Ectodermal cell (in vitro differentiated cells): ENCODE data around the gene BRAF.

Source experiments
- H3K27ac ChIP-seq: 2 replicates; pipeline ENCODE4 v1.7.0; 2013; ENCODE audit warnings: mild to moderate bottlenecking, low read depth, low read length; ENCODE audit not compliant: insufficient read depth, poor library complexity, severe bottlenecking
- H3K27me3 ChIP-seq: 2 replicates; pipeline ENCODE4 v1.7.0; 2013; ENCODE audit warnings: mild to moderate bottlenecking, low read length; ENCODE audit not compliant: insufficient read depth, control insufficient read depth, poor library complexity, severe bottlenecking
- H3K36me3 ChIP-seq: one replicate; pipeline ENCODE4 v1.7.0; 2013; ENCODE audit warnings: low read length; ENCODE audit not compliant: control insufficient read depth, insufficient read depth
- H3K4me1 ChIP-seq: one replicate; pipeline ENCODE4 v1.7.0; 2013; ENCODE audit warnings: low read length; ENCODE audit not compliant: control insufficient read depth, insufficient read depth
- H3K4me3 ChIP-seq: 2 replicates; pipeline ENCODE4 v1.7.0; 2013; ENCODE audit warnings: low read depth, low read length, control low read depth; ENCODE audit not compliant: insufficient read depth
- H3K9me3 ChIP-seq: 2 replicates; pipeline ENCODE4 v1.7.0; 2013; ENCODE audit warnings: mild to moderate bottlenecking, low read length, moderate library complexity; ENCODE audit not compliant: control insufficient read depth
- WGBS, 2 experiments: methylation state at CpG; one replicate each; pipeline ENCODE4 v1.1.7; 2013; ENCODE audit warnings: missing lambda C conversion rate in 2 of 2; 5-methylcytosine and 5-hydroxymethylcytosine counted together

BRAF gene

DNA sequence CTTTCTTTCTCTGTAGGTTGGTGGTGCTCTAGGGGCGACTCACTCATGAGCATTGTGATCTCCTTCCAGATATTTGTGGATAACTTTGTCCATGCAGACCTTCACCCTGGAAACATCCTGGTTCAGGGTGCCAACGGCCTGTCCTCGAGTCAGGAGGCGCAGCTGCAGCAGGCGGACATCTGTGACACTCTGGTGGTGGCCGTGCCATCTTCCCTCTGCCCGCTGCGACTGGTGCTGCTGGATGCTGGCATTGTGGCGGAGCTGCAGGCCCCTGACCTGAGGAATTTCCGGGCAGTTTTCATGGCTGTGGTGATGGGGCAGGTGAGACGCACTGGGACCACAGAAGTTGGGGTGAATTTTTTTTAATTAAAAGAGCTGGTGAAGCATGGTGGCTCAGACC lies 237.8 kb downstream of the BRAF start:
- Histone ChIP-seq H3K9me3 (no peaks in the 10 kb centered on the region), H3K27me3 (no peaks in the 10 kb centered on the region), H3K27ac (no peak overlapping the region), H3K4me1 (peaks cover 11% of the 10 kb centered on the region), H3K36me3 (no peaks in the 10 kb centered on the region), H3K4me3 (no peak overlapping the region)
- 95% methylated on average over 11 of the region's 11 CpGs for WGBS, 2 experiments

DNA sequence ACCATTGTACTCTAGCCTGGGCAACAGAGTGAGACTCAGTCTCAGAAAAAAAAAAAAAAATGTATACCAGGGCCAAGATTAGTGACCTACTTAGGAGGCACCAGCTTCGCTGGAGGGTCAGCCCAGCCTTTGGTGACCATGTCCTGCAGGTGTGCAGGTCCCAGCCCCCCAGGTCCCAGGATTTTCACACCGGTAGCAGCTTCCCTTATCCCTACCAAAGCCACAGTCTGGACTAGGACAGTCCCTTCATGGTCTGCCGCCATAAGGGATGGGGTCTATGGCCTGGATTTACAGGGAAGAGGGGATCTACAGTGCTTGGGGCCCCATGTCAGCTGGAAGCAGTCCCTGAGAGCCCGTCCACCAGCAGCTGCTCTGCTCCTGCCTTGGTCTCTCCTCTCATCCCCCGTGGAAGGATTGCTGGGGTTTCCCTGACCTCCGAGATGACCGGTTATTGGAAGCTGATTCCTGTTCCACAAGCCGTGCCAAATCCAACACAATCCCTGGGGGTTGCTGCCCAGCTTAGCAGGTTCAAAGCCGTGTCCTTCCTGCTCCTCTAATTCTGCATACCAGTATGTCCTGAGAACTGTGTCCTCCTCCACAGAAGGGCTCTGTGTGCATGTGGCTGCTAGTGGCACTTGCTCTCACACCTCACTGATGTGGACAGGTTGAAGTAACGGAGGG lies 239.2 kb downstream of the BRAF start:
- H3K27me3 ChIP-seq: no peaks in the 10 kb centered on the region
- no peak overlapping the region for H3K27ac ChIP-seq
- no peaks in the 10 kb centered on the region for H3K36me3 ChIP-seq
- no peaks in the 10 kb centered on the region for H3K9me3 ChIP-seq
- H3K4me3 ChIP-seq: no peak overlapping the region
- WGBS, 2 experiments: 94% methylated on average over 10 of the region's 10 CpGs
- peaks cover 11% of the 10 kb centered on the region for H3K4me1 ChIP-seq

DNA sequence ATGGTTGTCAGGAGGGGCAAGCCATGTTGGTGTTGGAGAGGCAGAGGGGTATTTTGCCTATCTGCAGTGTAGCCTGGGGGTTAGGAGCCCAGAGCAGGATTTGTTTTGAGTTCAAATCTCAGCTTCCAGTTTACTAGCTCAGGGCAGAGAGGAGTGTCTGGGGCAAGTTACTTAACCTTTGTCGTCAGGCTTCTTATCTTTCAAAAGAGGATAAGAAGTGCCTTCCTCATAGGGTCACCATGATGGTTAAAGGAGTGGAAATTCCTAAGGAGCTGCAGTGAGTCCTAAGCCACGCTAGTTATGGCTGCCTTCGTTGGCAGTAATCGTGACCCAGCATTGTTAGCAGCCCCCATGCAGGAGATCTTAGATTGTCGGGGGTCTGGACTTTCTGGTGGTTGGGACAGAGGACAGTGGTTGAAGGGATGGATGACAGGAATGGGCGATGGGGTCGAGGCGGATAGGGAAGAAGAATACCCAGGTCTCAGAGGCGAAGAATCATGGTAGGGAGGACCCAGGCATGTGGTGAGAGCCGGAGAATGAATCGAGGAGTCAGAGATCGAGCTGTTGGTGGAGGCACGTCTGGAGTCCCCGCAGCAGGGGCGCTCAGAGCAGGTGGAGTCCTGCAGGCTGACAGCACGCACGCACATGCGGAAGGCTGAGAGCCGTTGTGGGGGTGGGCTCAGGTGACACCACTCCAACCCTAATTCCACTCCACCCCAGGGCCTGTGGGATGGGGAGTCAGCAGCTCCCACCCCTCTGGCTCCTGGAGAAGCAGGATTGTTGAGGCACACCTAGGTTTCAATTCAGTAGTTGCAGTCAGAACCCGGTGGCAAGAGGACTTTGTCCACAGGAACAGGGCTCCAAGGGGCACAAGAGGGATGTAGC lies 240.4 kb downstream of the BRAF start:
- Histone ChIP-seq H3K27ac (no peak overlapping the region), H3K4me3 (no peak overlapping the region), H3K36me3 (no peaks in the 10 kb centered on the region), H3K4me1 (peaks cover 11% of the 10 kb centered on the region), H3K27me3 (no peaks in the 10 kb centered on the region), H3K9me3 (no peaks in the 10 kb centered on the region)
- 95% methylated on average over 20 of the region's 20 CpGs for whole genome bisulfite sequencing, 2 experiments

- Histone ChIP-seq H3K36me3 (no peaks in the 10 kb centered on the region), H3K27ac (peak overlapping the region; percentile 69), H3K27me3 (no peaks in the 10 kb centered on the region), H3K4me3 (no peak overlapping the region), H3K9me3 (no peaks in the 10 kb centered on the region), H3K4me1 (peaks cover 11% of the 10 kb centered on the region)
- WGBS, 2 experiments: 43 to 51% methylated on average over 3 of the region's 3 CpGs
Measured at GRCh38 chr7:140683657-140684056, 241.1 kb downstream of the BRAF start.

DNA sequence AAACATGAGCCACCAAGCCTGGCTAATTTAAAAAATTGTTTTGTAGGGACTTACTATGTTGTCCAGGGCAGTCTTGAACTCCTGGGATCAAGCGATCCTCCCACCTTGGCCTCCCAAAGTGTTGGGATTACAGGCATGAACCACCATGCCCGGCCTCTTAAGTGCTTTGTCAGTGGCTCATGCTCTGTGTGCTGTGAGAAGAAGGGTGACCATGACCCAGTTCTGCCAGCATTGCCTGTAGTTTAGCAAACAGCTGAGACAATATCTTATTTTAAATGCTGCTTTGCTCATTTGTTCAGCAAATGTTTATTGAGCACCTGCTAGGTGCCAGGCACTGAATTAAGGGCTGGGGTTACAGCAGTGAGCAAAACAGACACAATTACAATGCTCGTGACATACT lies 243.0 kb downstream of the BRAF start:
- no peak overlapping the region for H3K4me3 ChIP-seq
- no peaks in the 10 kb centered on the region for H3K36me3 ChIP-seq
- H3K9me3 ChIP-seq: no peaks in the 10 kb centered on the region
- peaks cover 11% of the 10 kb centered on the region for H3K4me1 ChIP-seq
- no peak overlapping the region for H3K27ac ChIP-seq
- no peaks in the 10 kb centered on the region for H3K27me3 ChIP-seq
- WGBS, 2 experiments: 94 to 95% methylated on average over 3 of the region's 3 CpGs

DNA sequence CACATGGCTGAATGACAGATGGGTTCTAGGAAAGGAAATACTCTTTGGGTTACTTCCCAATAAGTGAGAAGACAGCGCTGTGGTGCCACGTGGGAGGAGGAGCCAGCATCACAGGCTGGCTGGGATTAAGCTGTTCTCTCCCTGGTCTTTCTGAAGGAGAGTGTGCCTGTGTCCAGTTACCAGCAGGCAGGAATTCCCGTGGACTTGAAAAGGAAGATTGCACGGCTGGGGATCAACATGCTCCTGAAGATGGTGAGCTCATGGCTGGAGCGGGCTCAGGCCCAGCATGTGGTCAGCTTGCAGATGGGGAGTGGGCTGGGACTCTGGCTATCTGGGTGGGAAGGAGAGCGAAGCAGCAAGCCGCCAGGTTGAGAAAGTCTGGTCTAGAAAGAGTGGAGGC lies 243.8 kb downstream of the BRAF start:
- peaks cover 11% of the 10 kb centered on the region for H3K4me1 ChIP-seq
- no peak overlapping the region for H3K4me3 ChIP-seq
- H3K27me3 ChIP-seq: no peaks in the 10 kb centered on the region
- no peak overlapping the region for H3K27ac ChIP-seq
- no peaks in the 10 kb centered on the region for H3K9me3 ChIP-seq
- WGBS, 2 experiments: 93 to 94% methylated on average over 7 of the region's 7 CpGs
- H3K36me3 ChIP-seq: no peaks in the 10 kb centered on the region

- Histone ChIP-seq H3K27ac (no peak overlapping the region), H3K4me3 (no peak overlapping the region), H3K27me3 (peaks cover 6% of the 10 kb centered on the region), H3K4me1 (peaks cover 11% of the 10 kb centered on the region), H3K9me3 (no peaks in the 10 kb centered on the region), H3K36me3 (no peaks in the 10 kb centered on the region)
- WGBS, 2 experiments: 94 to 95% methylated on average over 9 of the region's 9 CpGs
Measured at GRCh38 chr7:140679186-140679585, 245.5 kb downstream of the BRAF start.

GRCh38 chr7:140678816-140679130 lies 246.0 kb downstream of the BRAF start:
- Histone ChIP-seq H3K36me3 (no peaks in the 10 kb centered on the region), H3K4me1 (peaks cover 6% of the 10 kb centered on the region), H3K27ac (no peak overlapping the region), H3K4me3 (no peak overlapping the region), H3K9me3 (no peaks in the 10 kb centered on the region), H3K27me3 (peaks cover 10% of the 10 kb centered on the region)
- 90 to 91% methylated on average over 7 of the region's 7 CpGs for WGBS, 2 experiments

DNA sequence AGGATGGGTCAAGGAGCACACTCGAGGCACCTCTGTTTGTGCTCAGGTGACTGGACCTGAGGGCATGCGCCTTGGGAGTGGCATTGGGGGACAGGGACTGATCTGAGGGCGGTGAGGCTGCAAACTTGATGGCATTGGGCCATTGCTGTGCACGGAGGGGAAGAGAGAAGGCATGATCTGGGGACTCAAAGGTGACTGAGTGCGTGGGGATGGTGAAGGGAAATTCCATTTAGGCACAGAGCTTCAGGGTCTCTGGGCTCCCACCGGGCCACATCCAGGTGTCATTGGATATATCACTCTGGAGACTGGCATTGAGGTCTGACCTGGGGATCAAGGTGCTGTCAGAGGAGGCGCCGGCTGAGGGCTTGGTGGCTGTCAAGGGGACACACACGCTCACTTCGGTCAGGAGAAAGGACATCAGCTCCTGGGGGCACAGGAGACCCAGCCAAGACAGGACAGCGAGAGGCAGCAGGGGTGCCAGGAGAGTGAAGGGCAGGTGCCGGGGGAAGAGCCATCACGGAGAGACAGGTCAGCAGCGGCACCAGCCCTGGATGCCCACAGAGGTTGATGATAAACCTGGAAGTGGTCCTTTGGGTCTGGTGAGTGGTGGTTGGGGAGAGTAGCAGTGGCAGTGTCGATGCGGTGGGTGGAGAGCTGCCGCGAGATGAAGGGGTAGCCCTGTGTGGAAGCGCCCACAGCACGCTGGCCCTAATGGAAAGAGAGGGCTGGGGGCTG lies 246.5 kb downstream of the BRAF start:
- H3K9me3 ChIP-seq: no peaks in the 10 kb centered on the region
- H3K36me3 ChIP-seq: no peaks in the 10 kb centered on the region
- WGBS, 2 experiments: 94 to 95% methylated on average over 20 of the region's 20 CpGs
- peaks cover 1% of the 10 kb centered on the region for H3K4me1 ChIP-seq
- H3K4me3 ChIP-seq: no peak overlapping the region
- no peak overlapping the region for H3K27ac ChIP-seq
- peaks cover 15% of the 10 kb centered on the region for H3K27me3 ChIP-seq

DNA sequence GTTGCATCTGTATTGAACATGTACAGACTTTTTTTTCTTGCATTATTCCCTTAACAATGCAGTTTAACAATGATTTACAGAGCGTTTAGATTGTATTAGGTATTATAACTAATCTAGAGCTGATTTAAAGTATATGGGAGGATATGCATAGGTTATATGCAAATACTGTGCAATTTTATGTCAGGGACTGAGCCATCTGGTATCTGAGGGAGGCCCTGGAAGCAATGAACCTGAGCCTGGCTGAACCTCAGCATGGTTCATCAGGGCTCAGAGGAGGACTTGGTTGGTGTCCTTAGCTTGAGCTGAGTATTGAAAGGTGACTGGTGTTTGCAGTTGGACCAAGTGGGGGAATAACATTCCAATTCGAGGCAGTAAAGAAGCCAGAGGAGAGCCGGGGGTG lies 247.2 kb downstream of the BRAF start:
- no peaks in the 10 kb centered on the region for H3K36me3 ChIP-seq
- H3K9me3 ChIP-seq: no peaks in the 10 kb centered on the region
- 92 to 94% methylated on average over 3 of the region's 3 CpGs for WGBS, 2 experiments
- H3K4me3 ChIP-seq: no peak overlapping the region
- H3K27me3 ChIP-seq: peaks cover 22% of the 10 kb centered on the region
- H3K27ac ChIP-seq: no peak overlapping the region
- no peaks in the 10 kb centered on the region for H3K4me1 ChIP-seq
